Activated CD4-positive, alpha-beta T cell treated with anti-CD3 and anti-CD28 coated beads for 36 hours (primary cell): ENCODE data around the gene CFAP20. TPM values are rescaled to one million over a fixed set of nuclear protein-coding genes. Genes with fewer than 3 reads are reported as not detected.
A peak's percentile ranks its signal among the peaks of the same experiment; 100 is the strongest.

Experiments used
- ATAC-seq: fragments of 200-7000 bp; cut with Tn5 transposase; one replicate; pipeline ENCODE4 v1.10.0; 2021; ENCODE audit warnings: mild to moderate bottlenecking, moderate library complexity
- CTCF ChIA-PET: fragments of 350-600 bp; sonication (Branson Sonifier 250); formaldehyde crosslinking; loops from one replicate; lab custom pipeline; 2021; ENCODE audit warnings: antibody characterized with exemption; lab: Charles Lee
- POLR2A ChIA-PET: fragments of 350-600 bp; sonication (Branson Sonifier 250); formaldehyde crosslinking; loops from one replicate; lab custom pipeline; 2021; ENCODE audit warnings: antibody characterized with exemption, inconsistent platforms; lab: Charles Lee
- DNase-seq: peaks from one replicate; pipeline ENCODE4 v3.0.0-alpha.2; 2020
- H3K27ac Mint-ChIP-seq: one replicate; pipeline ENCODE4 v1.8.0; 2021; ENCODE audit warnings: mixed read lengths
- H3K27me3 Mint-ChIP-seq: one replicate; pipeline ENCODE4 v1.8.0; 2021; ENCODE audit warnings: mixed read lengths
- H3K36me3 Mint-ChIP-seq: one replicate; pipeline ENCODE4 v1.8.0; 2021; ENCODE audit warnings: low read depth, mixed read lengths
- H3K4me1 Mint-ChIP-seq: one replicate; pipeline ENCODE4 v1.8.0; 2021; ENCODE audit warnings: mixed read lengths
- H3K4me3 Mint-ChIP-seq: one replicate; pipeline ENCODE4 v1.8.0; 2021; ENCODE audit warnings: mild to moderate bottlenecking, moderate library complexity, mixed read lengths
- H3K9me3 Mint-ChIP-seq: one replicate; pipeline ENCODE4 v1.8.0; 2021; ENCODE audit warnings: low read depth, mixed read lengths
- intact Hi-C, 2 experiments: fragments of 100-400 bp; cut with DNase I in 1 of 2; cut with micrococcal nuclease in 1 of 2; formaldehyde crosslinking; loops; one replicate each; pipeline versions ENCODE4 v1.14.2 to v1.15.1; 2022 to 2024; cut with DNase I, micrococcal nuclease
- total RNA-seq, 2 experiments: library from RNA; stranded (reverse); gene quantifications; one replicate each; pipeline ENCODE4 v1.2.3, GENCODE V29; 2021

Gene CFAP20
- total RNA-seq, 2 experiments from 2014 or later: 45.9 to 48.7 TPM

- H3K36me3 Mint-ChIP-seq: no peaks in the 10 kb centered on the region
- CTCF ChIA-PET: interaction anchor here (0.7 to 2.7 kb wide), 6 partner anchors 10 to 103 kb away, joined by 3 to 16 read pairs (median 4); no protein-coding TSS in a partner anchor
- peak overlapping the region; percentile 13 for H3K4me3 Mint-ChIP-seq
- H3K9me3 Mint-ChIP-seq: no peaks in the 10 kb centered on the region
- ATAC-seq (no peak), DNase-seq (no peak)
- intact Hi-C loops: loop anchor here (1.0 to 5.0 kb wide), 5 partner anchors 106 to 1194 kb away; partner anchors contain the start of genes CIAPIN1 (in 1 of the 2), COQ9 (in 1 of the 2) and HERPUD1 (in 1 of the 2)
- no peaks in the 10 kb centered on the region for H3K27me3 Mint-ChIP-seq
- POLR2A ChIA-PET: no interaction called here
- H3K27ac Mint-ChIP-seq: peak overlapping the region; percentile 35
- peaks cover 61% of the 10 kb centered on the region for H3K4me1 Mint-ChIP-seq
These were observed 3.3 kb downstream of the CFAP20 start for GRCh38 chr16:58125781-58126335.

- no peak overlapping the region for H3K27ac Mint-ChIP-seq
- no peaks in the 10 kb centered on the region for H3K36me3 Mint-ChIP-seq
- ChIA-PET POLR2A (interaction anchor here (0.6 kb wide), 1 partner anchor 52 kb away, joined by 3 read pairs; no protein-coding TSS in a partner anchor), CTCF (interaction anchor here (1.4 to 2.7 kb wide), 2 partner anchors 9 to 71 kb away, joined by 3 to 16 read pairs; no protein-coding TSS in a partner anchor)
- DNase-seq (no peak), ATAC-seq (no peak)
- peaks cover 69% of the 10 kb centered on the region for H3K4me1 Mint-ChIP-seq
- H3K4me3 Mint-ChIP-seq: no peak overlapping the region
- intact Hi-C loops: loop anchor here (5.0 kb wide), 4 partner anchors 228 to 1193 kb away; partner anchors contain the start of genes CIAPIN1 (in 1 of the 2), COQ9 (in 1 of the 2) and HERPUD1 (in 1 of the 2)
- no peaks in the 10 kb centered on the region for H3K27me3 Mint-ChIP-seq
- no peaks in the 10 kb centered on the region for H3K9me3 Mint-ChIP-seq
These were observed 4.1 kb downstream of the CFAP20 start for GRCh38 chr16:58125041-58125440.

- Mint-ChIP-seq H3K4me1 (peaks cover 70% of the 10 kb centered on the region), H3K9me3 (no peaks in the 10 kb centered on the region), H3K27ac (no peak overlapping the region), H3K36me3 (no peaks in the 10 kb centered on the region), H3K4me3 (no peak overlapping the region), H3K27me3 (no peaks in the 10 kb centered on the region)
- no peak for DNase-seq
- intact Hi-C loops: no loop called here
- no peak for ATAC-seq
- POLR2A ChIA-PET: no interaction called here
- CTCF ChIA-PET: interaction anchor here (2.7 kb wide), 1 partner anchor 8 kb away, joined by 16 read pairs; no protein-coding TSS in a partner anchor
These were observed 4.6 kb downstream of the CFAP20 start for GRCh38 chr16:58124601-58124915.

- H3K4me1 Mint-ChIP-seq: peaks cover 67% of the 10 kb centered on the region
These were observed 5.1 kb downstream of the CFAP20 start for GRCh38 chr16:58123896-58124600.

GRCh38 chr16:58121132-58121531, 8.0 kb downstream of the CFAP20 start:
- POLR2A ChIA-PET: no interaction called here
- CTCF ChIA-PET: interaction anchor here (0.7 to 3.5 kb wide), 9 partner anchors 14 to 365 kb away, joined by 3 to 13 read pairs (median 5); no protein-coding TSS in a partner anchor
- H3K4me3 Mint-ChIP-seq: no peak overlapping the region
- H3K27me3 Mint-ChIP-seq: no peaks in the 10 kb centered on the region
- no peak overlapping the region for H3K27ac Mint-ChIP-seq
- DNase-seq (no peak), ATAC-seq (no peak)
- H3K9me3 Mint-ChIP-seq: no peaks in the 10 kb centered on the region
- peaks cover 52% of the 10 kb centered on the region for H3K4me1 Mint-ChIP-seq
- intact Hi-C loops: no loop called here
- peaks cover 6% of the 10 kb centered on the region for H3K36me3 Mint-ChIP-seq

More at GRCh38 chr16:58123896-58124600, 5.1 kb downstream of the CFAP20 start:
- H3K9me3 Mint-ChIP-seq: no peaks in the 10 kb centered on the region
- no peaks in the 10 kb centered on the region for H3K27me3 Mint-ChIP-seq
- H3K36me3 Mint-ChIP-seq: no peaks in the 10 kb centered on the region
- peak overlapping the region; percentile 34 for H3K27ac Mint-ChIP-seq
- DNase-seq: no peak
- ATAC-seq: no peak
- intact Hi-C loops: no loop called here
- ChIA-PET POLR2A (no interaction called here), CTCF (interaction anchor here (0.8 to 2.7 kb wide), 2 partner anchors 8 to 26 kb away, joined by 9 to 16 read pairs; no protein-coding TSS in a partner anchor)
- H3K4me3 Mint-ChIP-seq: no peak overlapping the region

GRCh38 chr16:58120234-58120633, 8.9 kb downstream of the CFAP20 start:
- no peaks in the 10 kb centered on the region for H3K9me3 Mint-ChIP-seq
- no peaks in the 10 kb centered on the region for H3K27me3 Mint-ChIP-seq
- no peak overlapping the region for H3K4me3 Mint-ChIP-seq
- CTCF ChIA-PET: interaction anchor here (0.7 to 3.5 kb wide), 5 partner anchors 9 to 361 kb away, joined by 3 to 13 read pairs (median 3); partner anchors contain the start of gene CFAP20
- POLR2A ChIA-PET: no interaction called here
- H3K27ac Mint-ChIP-seq: no peak overlapping the region
- intact Hi-C loops: no loop called here
- peaks cover 44% of the 10 kb centered on the region for H3K4me1 Mint-ChIP-seq
- no peak for DNase-seq
- H3K36me3 Mint-ChIP-seq: peaks cover 14% of the 10 kb centered on the region
- ATAC-seq: no peak

- POLR2A ChIA-PET: no interaction called here
- Mint-ChIP-seq H3K4me1 (peaks cover 40% of the 10 kb centered on the region), H3K36me3 (peaks cover 20% of the 10 kb centered on the region), H3K27ac (no peak overlapping the region), H3K9me3 (no peaks in the 10 kb centered on the region), H3K4me3 (no peak overlapping the region), H3K27me3 (no peaks in the 10 kb centered on the region)
- ATAC-seq (no peak), DNase-seq (no peak)
- intact Hi-C loops: no loop called here
- CTCF ChIA-PET: interaction anchor here (0.7 to 1.5 kb wide), 2 partner anchors 10 to 17 kb away, joined by 3 to 4 read pairs; partner anchors contain the start of gene CFAP20
These were observed 9.7 kb downstream of the CFAP20 start for GRCh38 chr16:58119509-58119845.

- ChIA-PET POLR2A (no interaction called here), CTCF (interaction anchor here (0.6 to 1.5 kb wide), 5 partner anchors 10 to 22 kb away, joined by 3 to 5 read pairs (median 3); partner anchors contain the start of gene CFAP20)
- peaks cover 35% of the 10 kb centered on the region for H3K4me1 Mint-ChIP-seq
- no peaks in the 10 kb centered on the region for H3K27me3 Mint-ChIP-seq
- peak overlapping the region; percentile 1 for H3K27ac Mint-ChIP-seq
- no peak overlapping the region for H3K4me3 Mint-ChIP-seq
- ATAC-seq: no peak
- no peak for DNase-seq
- peaks cover 26% of the 10 kb centered on the region for H3K36me3 Mint-ChIP-seq
- no peaks in the 10 kb centered on the region for H3K9me3 Mint-ChIP-seq
- intact Hi-C loops: no loop called here
These were observed 10.2 kb downstream of the CFAP20 start for GRCh38 chr16:58118801-58119508.

GRCh38 chr16:58116529-58116928, 12.7 kb downstream of the CFAP20 start:
- intact Hi-C loops: no loop called here
- ChIA-PET POLR2A (no interaction called here), CTCF (interaction anchor here (0.6 to 3.4 kb wide), 2 partner anchors 9 to 177 kb away, joined by 3 to 16 read pairs; no protein-coding TSS in a partner anchor)
- DNase-seq (no peak), ATAC-seq (no peak)
- Mint-ChIP-seq H3K4me1 (peaks cover 20% of the 10 kb centered on the region), H3K27ac (no peak overlapping the region), H3K9me3 (no peaks in the 10 kb centered on the region), H3K27me3 (no peaks in the 10 kb centered on the region), H3K36me3 (peaks cover 42% of the 10 kb centered on the region), H3K4me3 (no peak overlapping the region)

- intact Hi-C loops: no loop called here
- H3K4me3 Mint-ChIP-seq: no peak overlapping the region
- CTCF ChIA-PET: interaction anchor here (0.6 to 3.4 kb wide), 2 partner anchors 10 to 177 kb away, joined by 3 to 16 read pairs; no protein-coding TSS in a partner anchor
- peaks cover 42% of the 10 kb centered on the region for H3K36me3 Mint-ChIP-seq
- DNase-seq (no peak), ATAC-seq (no peak)
- no peaks in the 10 kb centered on the region for H3K9me3 Mint-ChIP-seq
- H3K27me3 Mint-ChIP-seq: no peaks in the 10 kb centered on the region
- H3K4me1 Mint-ChIP-seq: peaks cover 18% of the 10 kb centered on the region
- H3K27ac Mint-ChIP-seq: no peak overlapping the region
- POLR2A ChIA-PET: no interaction called here
These were observed 13.1 kb downstream of the CFAP20 start for GRCh38 chr16:58116081-58116480.
